HG02642 (cell line): ENCODE measurements around the gene UNC13A.

Experiments used
- ATAC-seq: cut with Tn5 transposase; IDR thresholded peaks from one replicate; pipeline ENCODE4 v1.9.1; 2021; ENCODE audit warnings: mild to moderate bottlenecking; ENCODE audit not compliant: unreplicated experiment, poor library complexity

Gene UNC13A

GRCh38 chr19:17632577-17632976 is 55.6 kb downstream of the UNC13A start:
- ATAC-seq: no peak

- ATAC-seq: no peak
These were observed 58.4 kb downstream of the UNC13A start for GRCh38 chr19:17629760-17630159.

GRCh38 chr19:17627921-17628320 is 60.2 kb downstream of the UNC13A start:
- no peak for ATAC-seq

- no peak for ATAC-seq
These were observed 61.0 kb downstream of the UNC13A start for GRCh38 chr19:17627161-17627560.

- ATAC-seq: no peak
These were observed 61.6 kb downstream of the UNC13A start for GRCh38 chr19:17626456-17627015.

GRCh38 chr19:17625980-17626379 is 62.2 kb downstream of the UNC13A start:
- no peak for ATAC-seq

- ATAC-seq: no peak
These were observed 63.1 kb downstream of the UNC13A start for GRCh38 chr19:17625043-17625442.

- no peak for ATAC-seq
These were observed 63.7 kb downstream of the UNC13A start for GRCh38 chr19:17624314-17624991.

GRCh38 chr19:17623224-17623935 is 64.8 kb downstream of the UNC13A start:
- no peak for ATAC-seq

- ATAC-seq: no peak
These were observed 67.5 kb downstream of the UNC13A start for GRCh38 chr19:17620696-17621095.

GRCh38 chr19:17618936-17619335 is 69.2 kb downstream of the UNC13A start:
- ATAC-seq: no peak

GRCh38 chr19:17618281-17618903 is 69.8 kb downstream of the UNC13A start:
- no peak for ATAC-seq

GRCh38 chr19:17617807-17618192 is 70.4 kb downstream of the UNC13A start:
- no peak for ATAC-seq

GRCh38 chr19:17616961-17617806 is 71.0 kb downstream of the UNC13A start:
- no peak for ATAC-seq

- no peak for ATAC-seq
These were observed 71.5 kb downstream of the UNC13A start for GRCh38 chr19:17616686-17616960.

- ATAC-seq: no peak
These were observed 72.1 kb downstream of the UNC13A start for GRCh38 chr19:17615889-17616685.

- no peak for ATAC-seq
These were observed 73.7 kb downstream of the UNC13A start for GRCh38 chr19:17614476-17614875.

GRCh38 chr19:17611462-17612244 is 76.5 kb downstream of the UNC13A start:
- no peak for ATAC-seq

GRCh38 chr19:17610384-17610783 is 77.8 kb downstream of the UNC13A start:
- ATAC-seq: no peak
